ENCODE data around the gene TAB2.

- TF ChIP-seq CTCF (IDR thresholded peaks at IDR 0.05) = no peak
- TF ChIP-seq POLR2AphosphoS5 (IDR thresholded peaks at IDR 0.05) = no peak
Measured at GRCh38 chr6:149313861-149314260, 3.7 kb upstream of the TAB2 start.
